ENCODE results near the gene MPHOSPH6.

- no peak for TF ChIP-seq GATA3 (IDR thresholded peaks at IDR 0.05; ENCODE audit: low read depth, low read length)
- TF ChIP-seq GATA2 (IDR thresholded peaks at IDR 0.05; ENCODE audit: low read depth, low read length) = no peak
Observed at GRCh38 chr16:82178352-82178751, 8.3 kb upstream of the MPHOSPH6 start.
